GM23338 (cell line): ENCODE measurements around the gene AGPAT4. TPM values are rescaled to one million over a fixed set of nuclear protein-coding genes. Genes with fewer than 3 reads are reported as not detected.

ENCODE experiments used
- ATAC-seq: fragments of 200-7000 bp; cut with Tn5 transposase; 3 replicates; pipeline ENCODE4 v1.9.1; 2020
- DNase-seq: peaks from one replicate; pipeline ENCODE4 v3.0.0-alpha.2; 2015; ENCODE audit warnings: low spot score
- H2AFZ ChIP-seq: fragments of 200-600 bp; sonication (generic); 2 replicates; pipeline ENCODE4 v1.8.0; 2016; ENCODE audit warnings: antibody characterized with exemption, mild to moderate bottlenecking, moderate library complexity
- H3F3A ChIP-seq: fragments of 200-600 bp; sonication (generic); replicated peaks from 2 replicates; pipeline ENCODE4 v1.8.0; 2017; ENCODE audit warnings: antibody characterized with exemption, mixed run types, low read depth
- H3K27ac ChIP-seq: fragments of 200-600 bp; sonication (generic); 2 replicates; pipeline ENCODE4 v1.6.1; 2016; ENCODE audit warnings: low read depth
- H3K27me3 ChIP-seq: fragments of 200-600 bp; sonication (generic); 2 replicates; pipeline ENCODE4 v1.8.0; 2016; ENCODE audit warnings: mild to moderate bottlenecking, mixed run types, moderate library complexity; ENCODE audit not compliant: insufficient read depth
- H3K36me3 ChIP-seq: fragments of 200-600 bp; sonication (generic); 2 replicates; pipeline ENCODE4 v1.8.0; 2016; ENCODE audit warnings: mild to moderate bottlenecking; ENCODE audit not compliant: insufficient read depth
- H3K4me1 ChIP-seq: fragments of 200-600 bp; sonication (generic); 2 replicates; pipeline ENCODE4 v1.8.0; 2016; ENCODE audit warnings: mild to moderate bottlenecking, moderate library complexity; ENCODE audit not compliant: insufficient read depth
- H3K4me2 ChIP-seq: fragments of 200-600 bp; sonication (generic); 2 replicates; pipeline ENCODE4 v1.7.1; 2017; ENCODE audit warnings: mixed run types
- H3K4me3 ChIP-seq: fragments of 200-600 bp; sonication (generic); 2 replicates; pipeline ENCODE4 v1.6.1; 2016; ENCODE audit warnings: mixed run types
- H3K79me2 ChIP-seq: fragments of 200-600 bp; sonication (generic); replicated peaks from 2 replicates; pipeline ENCODE4 v1.8.0; 2017; ENCODE audit warnings: mild to moderate bottlenecking; ENCODE audit not compliant: insufficient read depth
- H3K9me2 ChIP-seq: fragments of 200-600 bp; sonication (generic); 2 replicates; pipeline ENCODE4 v1.8.0; 2017; ENCODE audit not compliant: insufficient read depth
- H4K20me1 ChIP-seq: fragments of 200-600 bp; sonication (generic); replicated peaks from 2 replicates; pipeline ENCODE4 v1.8.0; 2017; ENCODE audit warnings: mild to moderate bottlenecking; ENCODE audit not compliant: insufficient read depth
- H3K27ac Mint-ChIP-seq: 2 replicates; pipeline ENCODE4 v1.8.0; 2020; ENCODE audit warnings: inconsistent platforms, mild to moderate bottlenecking, moderate library complexity, mixed read lengths
- H3K27me3 Mint-ChIP-seq: 3 replicates; pipeline ENCODE4 v1.8.0; 2022; ENCODE audit warnings: low read depth, mild to moderate bottlenecking, moderate library complexity, mixed read lengths, inconsistent platforms; ENCODE audit not compliant: insufficient read depth, poor library complexity
- H3K36me3 Mint-ChIP-seq: 3 replicates; pipeline ENCODE4 v1.8.0; 2021; ENCODE audit warnings: low read depth, mild to moderate bottlenecking, inconsistent platforms, moderate library complexity, mixed read lengths
- H3K4me1 Mint-ChIP-seq: 3 replicates; pipeline ENCODE4 v1.8.0; 2020; ENCODE audit warnings: mild to moderate bottlenecking, inconsistent platforms, mixed read lengths
- H3K4me3 Mint-ChIP-seq: 3 replicates; pipeline ENCODE4 v1.8.0; 2021; ENCODE audit warnings: moderate library complexity, mild to moderate bottlenecking, inconsistent platforms, mixed read lengths
- H3K9me3 Mint-ChIP-seq: 3 replicates; pipeline ENCODE4 v1.8.0; 2020; ENCODE audit warnings: moderate library complexity, mild to moderate bottlenecking, inconsistent platforms, mixed read lengths
- CREB1 ChIP-seq: fragments of 250-450 bp; sonication (Bioruptor Pico); IDR thresholded peaks from 2 replicates; pipeline ENCODE4 v1.5.0; 2020; ENCODE audit warnings: low read depth, mild to moderate bottlenecking, moderate library complexity
- CTCF ChIP-seq, 2 experiments: fragments of 200-600 bp in 1 of 2; sonication (generic) in 1 of 2; conservative IDR thresholded peaks; 2 replicates each; pipeline versions ENCODE4 v1.5.1 to v1.6.1; 2016 to 2017; ENCODE audit warnings: antibody characterized with exemption in 2 of 2, low read depth in 2 of 2, mild to moderate bottlenecking in 2 of 2, moderate library complexity in 1 of 2
- ETS1 ChIP-seq: IDR thresholded peaks from 2 replicates; pipeline ENCODE4 v1.6.1; 2016; ENCODE audit warnings: antibody characterized with exemption
- EZH2 ChIP-seq: fragments of 200-600 bp; sonication (generic); IDR thresholded peaks from one replicate; pipeline ENCODE4 v1.8.0; 2017; ENCODE audit warnings: antibody characterized with exemption, mild to moderate bottlenecking, low read depth; ENCODE audit not compliant: unreplicated experiment
- EZH2phosphoT487 ChIP-seq: fragments of 200-600 bp; sonication (generic); IDR thresholded peaks from one replicate; pipeline ENCODE4 v1.8.1; 2018; ENCODE audit warnings: antibody characterized with exemption; ENCODE audit not compliant: unreplicated experiment
- JUNB ChIP-seq: IDR thresholded peaks from one replicate; pipeline ENCODE4 v1.6.1; 2016; ENCODE audit warnings: antibody characterized with exemption; ENCODE audit not compliant: unreplicated experiment
- NANOG ChIP-seq: IDR thresholded peaks from 2 replicates; pipeline ENCODE4 v1.6.1; 2016; ENCODE audit warnings: antibody characterized with exemption, borderline replicate concordance
- POLR2AphosphoS5 ChIP-seq: IDR thresholded peaks from 2 replicates; pipeline ENCODE4 v1.6.1; 2016; ENCODE audit warnings: antibody characterized with exemption, low read depth
- REST ChIP-seq: IDR thresholded peaks from one replicate; pipeline ENCODE4 v1.6.1; 2018; ENCODE audit warnings: antibody characterized with exemption; ENCODE audit not compliant: unreplicated experiment
- STAT1 ChIP-seq: IDR thresholded peaks from one replicate; pipeline ENCODE4 v1.6.1; 2016; ENCODE audit warnings: antibody characterized with exemption; ENCODE audit not compliant: unreplicated experiment
- ZNF114 ChIP-seq: fragments of 250-450 bp; sonication (Bioruptor Pico); IDR thresholded peaks from 2 replicates; pipeline ENCODE4 v1.5.0; 2020; ENCODE audit warnings: mild to moderate bottlenecking, moderate library complexity
- ZNF331 ChIP-seq: fragments of 250-450 bp; sonication (Bioruptor Pico); IDR thresholded peaks from 2 replicates; pipeline ENCODE4 v1.5.0; 2020; ENCODE audit warnings: low read depth, mild to moderate bottlenecking, moderate library complexity
- ZNF462 ChIP-seq: fragments of 250-450 bp; sonication (Bioruptor Pico); IDR thresholded peaks from 2 replicates; pipeline ENCODE4 v1.5.0; 2020; ENCODE audit warnings: mild to moderate bottlenecking, moderate library complexity
- polyA plus RNA-seq: library from polyadenylated mRNA; unstranded; fragments of >200 nt; fragmentation: Nextera tagmentation; extraction: Ambion mirVana; gene quantifications from 2 replicates; pipeline ENCODE4 v1.2.1, GENCODE V29; 2016
- total RNA-seq: library from RNA; depleted of rRNA; stranded (reverse); fragments of >200 nt; shearing (Covaris generic); gene quantifications from 2 replicates; pipeline ENCODE4 v1.2.3, GENCODE V29; 2014

Gene AGPAT4
- total and polyA plus RNA-seq, 2 experiments from 2014 or later = 8.9 to 19.3 TPM

GRCh38 chr6:161153725-161154124 is 120.1 kb downstream of the AGPAT4 start:
- H3K4me3 ChIP-seq = no peak overlapping the region
- no peaks in the 10 kb centered on the region for H4K20me1 ChIP-seq
- H3K4me1 Mint-ChIP-seq = no peaks in the 10 kb centered on the region
- no peaks in the 10 kb centered on the region for H3K27me3 ChIP-seq
- H3K4me2 ChIP-seq = no peak overlapping the region
- peaks cover 15% of the 10 kb centered on the region for H3K9me3 Mint-ChIP-seq
- ATAC-seq (no peak), DNase-seq (no peak)
- 0 out of 2 replicates have a peak, but pooled peaks cover 2% of the 10 kb centered on the region for H3K79me2 ChIP-seq
- TF ChIP-seq POLR2AphosphoS5 = no peak
- TF ChIP-seq ZNF114 (CRISPR knock-in tag) = no peak
- TF ChIP-seq EZH2phosphoT487 = no peak
- no peak for TF ChIP-seq CREB1 (CRISPR knock-in tag)
- TF ChIP-seq REST = no peak
- TF ChIP-seq CTCF (conservative IDR thresholded peaks at IDR 0.05; ENCODE audit: low read depth in 2 of 2) = no peak
- no peak for TF ChIP-seq EZH2
- no peak for TF ChIP-seq ZNF331 (CRISPR knock-in tag)
- no peak for TF ChIP-seq NANOG
- no peak for TF ChIP-seq ETS1
- no peak for TF ChIP-seq JUNB
- TF ChIP-seq STAT1 = no peak
- no peak for TF ChIP-seq ZNF462 (CRISPR knock-in tag)
- H3F3A ChIP-seq = no peaks in the 10 kb centered on the region
- peaks cover 12% of the 10 kb centered on the region for H3K36me3 ChIP-seq
- no peaks in the 10 kb centered on the region for H3K4me1 ChIP-seq
- H3K27me3 Mint-ChIP-seq = peaks cover 6% of the 10 kb centered on the region
- no peak overlapping the region for H3K27ac ChIP-seq
- H3K36me3 Mint-ChIP-seq = peaks cover 48% of the 10 kb centered on the region
- H3K27ac Mint-ChIP-seq = no peak overlapping the region
- no peak overlapping the region for H3K4me3 Mint-ChIP-seq
- H2AFZ ChIP-seq = no peak overlapping the region
- H3K9me2 ChIP-seq = no peaks in the 10 kb centered on the region
